ENCODE measurements around the gene TMEM11.

DNA sequence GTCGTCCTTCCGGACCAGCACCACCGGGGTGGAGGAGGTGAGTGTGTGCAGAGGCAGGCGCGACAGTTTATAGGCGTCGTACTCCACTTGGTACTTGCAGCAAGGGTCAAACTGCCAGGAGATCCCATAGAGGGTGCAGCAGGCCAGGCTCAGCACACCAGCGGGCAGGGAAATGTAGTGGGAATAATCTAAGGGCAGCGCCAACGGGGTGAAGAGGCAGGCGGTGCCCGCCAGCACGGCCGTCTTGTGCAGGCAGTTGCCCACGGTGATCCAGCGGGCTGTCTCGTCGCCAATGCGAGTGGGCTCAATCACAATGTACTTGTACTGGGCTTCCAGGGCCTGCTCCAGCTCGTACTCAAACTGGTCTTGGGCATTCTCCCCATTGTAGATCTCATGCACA lies 15.6 kb downstream of the TMEM11 start:
- TF ChIP-seq PHF8 (conservative IDR thresholded peaks at IDR 0.05; ENCODE audit: low read depth, low read length) (no peak), NANOG (IDR thresholded peaks at IDR 0.05; ENCODE audit: insufficient read depth, low read depth, low read length, poor library complexity, severe bottlenecking) (no peak), GABPA (IDR thresholded peaks at IDR 0.05; ENCODE audit: borderline replicate concordance, insufficient read depth, low read length) (no peak), BRCA1 (IDR thresholded peaks at IDR 0.05; ENCODE audit: low read depth, low read length) (no peak), POLR2A (IDR thresholded peaks at IDR 0.05; ENCODE audit: control extremely low read depth in 1 of 2, low read depth in 2 of 2, low read length in 2 of 2) (no peak), GTF2F1 (IDR thresholded peaks at IDR 0.05; ENCODE audit: borderline replicate concordance, low read depth, low read length) (no peak), POLR2AphosphoS5 (IDR thresholded peaks at IDR 0.05; ENCODE audit: low read depth, low read length) (no peak), EZH2 (IDR thresholded peaks at IDR 0.05; ENCODE audit: low read depth, low read length, severe bottlenecking) (no peak), SP2 (IDR thresholded peaks at IDR 0.05; ENCODE audit: low read length) (no peak)
- TF ChIP-seq, protein P1, sequence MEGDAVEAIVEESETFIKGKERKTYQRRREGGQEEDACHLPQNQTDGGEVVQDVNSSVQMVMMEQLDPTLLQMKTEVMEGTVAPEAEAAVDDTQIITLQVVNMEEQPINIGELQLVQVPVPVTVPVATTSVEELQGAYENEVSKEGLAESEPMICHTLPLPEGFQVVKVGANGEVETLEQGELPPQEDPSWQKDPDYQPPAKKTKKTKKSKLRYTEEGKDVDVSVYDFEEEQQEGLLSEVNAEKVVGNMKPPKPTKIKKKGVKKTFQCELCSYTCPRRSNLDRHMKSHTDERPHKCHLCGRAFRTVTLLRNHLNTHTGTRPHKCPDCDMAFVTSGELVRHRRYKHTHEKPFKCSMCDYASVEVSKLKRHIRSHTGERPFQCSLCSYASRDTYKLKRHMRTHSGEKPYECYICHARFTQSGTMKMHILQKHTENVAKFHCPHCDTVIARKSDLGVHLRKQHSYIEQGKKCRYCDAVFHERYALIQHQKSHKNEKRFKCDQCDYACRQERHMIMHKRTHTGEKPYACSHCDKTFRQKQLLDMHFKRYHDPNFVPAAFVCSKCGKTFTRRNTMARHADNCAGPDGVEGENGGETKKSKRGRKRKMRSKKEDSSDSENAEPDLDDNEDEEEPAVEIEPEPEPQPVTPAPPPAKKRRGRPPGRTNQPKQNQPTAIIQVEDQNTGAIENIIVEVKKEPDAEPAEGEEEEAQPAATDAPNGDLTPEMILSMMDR (IDR thresholded peaks at IDR 0.05; ENCODE audit: control extremely low read depth in 1 of 3, insufficient read depth in 1 of 3, low read depth in 1 of 3, low read length in 3 of 3), result no peak
- TF ChIP-seq, protein P2, sequence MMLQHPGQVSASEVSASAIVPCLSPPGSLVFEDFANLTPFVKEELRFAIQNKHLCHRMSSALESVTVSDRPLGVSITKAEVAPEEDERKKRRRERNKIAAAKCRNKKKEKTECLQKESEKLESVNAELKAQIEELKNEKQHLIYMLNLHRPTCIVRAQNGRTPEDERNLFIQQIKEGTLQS (IDR thresholded peaks at IDR 0.05; ENCODE audit: insufficient read depth, low read depth, low read length), result no peak

Measured in H1 (cell line).